Measurements from ENCODE around the gene VPS37B.

DNA sequence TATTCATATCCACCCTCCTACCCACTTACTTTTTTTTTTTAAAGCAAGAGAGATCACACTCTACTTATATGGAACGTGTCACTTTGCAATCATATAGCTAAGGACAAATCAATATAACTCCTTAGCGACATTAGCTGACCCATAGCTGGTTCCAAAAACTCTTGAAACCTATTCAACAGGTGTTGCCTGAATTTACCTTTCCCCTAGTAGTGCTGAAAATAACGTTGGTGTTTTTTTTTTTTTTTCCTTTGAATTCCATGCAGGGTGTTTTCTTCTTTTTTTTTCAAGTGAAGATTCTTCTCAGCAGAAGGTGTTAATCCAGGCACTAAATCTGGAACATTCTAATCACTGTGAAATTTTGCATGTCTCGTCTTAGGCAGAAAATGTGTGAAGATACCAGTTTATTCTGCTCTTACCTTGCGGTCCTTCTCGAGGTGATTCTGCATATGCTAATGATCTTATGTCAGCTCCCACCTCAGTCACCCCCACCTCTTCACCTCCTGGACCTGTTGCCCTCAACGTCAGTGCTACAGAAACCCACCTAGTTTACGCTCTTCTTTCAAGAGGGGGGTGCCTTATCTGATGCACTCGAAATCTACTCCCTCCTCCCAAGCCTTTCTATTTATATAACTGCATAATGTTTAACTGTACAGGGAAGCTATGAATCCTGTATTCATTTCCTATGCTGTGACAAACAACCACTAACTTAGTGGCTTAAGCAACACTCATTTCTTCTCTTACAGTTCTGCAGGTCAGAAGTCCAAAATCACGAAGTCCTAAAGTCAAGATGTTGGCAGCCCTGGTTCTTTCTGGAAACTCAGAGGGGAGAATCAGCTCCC lies 7.1 kb upstream of the VPS37B start:
- TF ChIP-seq EZH2 (IDR thresholded peaks at IDR 0.05; ENCODE audit: borderline replicate concordance, control insufficient read depth, low read depth, low read length) (no peak), SP1 (IDR thresholded peaks at IDR 0.05; ENCODE audit: low read depth, low read length) (no peak), CEBPB (IDR thresholded peaks at IDR 0.05; ENCODE audit: borderline replicate concordance in 1 of 2, low read depth in 2 of 2, low read length in 2 of 2) (no peak), YY1 (IDR thresholded peaks at IDR 0.05; ENCODE audit: low read depth, low read length) (no peak), HDAC6 (IDR thresholded peaks at IDR 0.05; ENCODE audit: unreplicated experiment) (no peak), BCL11A (IDR thresholded peaks at IDR 0.05; ENCODE audit: low read depth, low read length) (no peak), POLR2AphosphoS5 (IDR thresholded peaks at IDR 0.05; ENCODE audit: low read length) (no peak), JUNB (IDR thresholded peaks at IDR 0.05) (no peak), FOS (IDR thresholded peaks at IDR 0.05; ENCODE audit: borderline replicate concordance, extremely low read depth, insufficient read length) (no peak)
- TF ChIP-seq, protein P1, sequence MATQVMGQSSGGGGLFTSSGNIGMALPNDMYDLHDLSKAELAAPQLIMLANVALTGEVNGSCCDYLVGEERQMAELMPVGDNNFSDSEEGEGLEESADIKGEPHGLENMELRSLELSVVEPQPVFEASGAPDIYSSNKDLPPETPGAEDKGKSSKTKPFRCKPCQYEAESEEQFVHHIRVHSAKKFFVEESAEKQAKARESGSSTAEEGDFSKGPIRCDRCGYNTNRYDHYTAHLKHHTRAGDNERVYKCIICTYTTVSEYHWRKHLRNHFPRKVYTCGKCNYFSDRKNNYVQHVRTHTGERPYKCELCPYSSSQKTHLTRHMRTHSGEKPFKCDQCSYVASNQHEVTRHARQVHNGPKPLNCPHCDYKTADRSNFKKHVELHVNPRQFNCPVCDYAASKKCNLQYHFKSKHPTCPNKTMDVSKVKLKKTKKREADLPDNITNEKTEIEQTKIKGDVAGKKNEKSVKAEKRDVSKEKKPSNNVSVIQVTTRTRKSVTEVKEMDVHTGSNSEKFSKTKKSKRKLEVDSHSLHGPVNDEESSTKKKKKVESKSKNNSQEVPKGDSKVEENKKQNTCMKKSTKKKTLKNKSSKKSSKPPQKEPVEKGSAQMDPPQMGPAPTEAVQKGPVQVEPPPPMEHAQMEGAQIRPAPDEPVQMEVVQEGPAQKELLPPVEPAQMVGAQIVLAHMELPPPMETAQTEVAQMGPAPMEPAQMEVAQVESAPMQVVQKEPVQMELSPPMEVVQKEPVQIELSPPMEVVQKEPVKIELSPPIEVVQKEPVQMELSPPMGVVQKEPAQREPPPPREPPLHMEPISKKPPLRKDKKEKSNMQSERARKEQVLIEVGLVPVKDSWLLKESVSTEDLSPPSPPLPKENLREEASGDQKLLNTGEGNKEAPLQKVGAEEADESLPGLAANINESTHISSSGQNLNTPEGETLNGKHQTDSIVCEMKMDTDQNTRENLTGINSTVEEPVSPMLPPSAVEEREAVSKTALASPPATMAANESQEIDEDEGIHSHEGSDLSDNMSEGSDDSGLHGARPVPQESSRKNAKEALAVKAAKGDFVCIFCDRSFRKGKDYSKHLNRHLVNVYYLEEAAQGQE (IDR thresholded peaks at IDR 0.05; ENCODE audit: low read depth, low read length), result no peak
- TF ChIP-seq, protein P2, sequence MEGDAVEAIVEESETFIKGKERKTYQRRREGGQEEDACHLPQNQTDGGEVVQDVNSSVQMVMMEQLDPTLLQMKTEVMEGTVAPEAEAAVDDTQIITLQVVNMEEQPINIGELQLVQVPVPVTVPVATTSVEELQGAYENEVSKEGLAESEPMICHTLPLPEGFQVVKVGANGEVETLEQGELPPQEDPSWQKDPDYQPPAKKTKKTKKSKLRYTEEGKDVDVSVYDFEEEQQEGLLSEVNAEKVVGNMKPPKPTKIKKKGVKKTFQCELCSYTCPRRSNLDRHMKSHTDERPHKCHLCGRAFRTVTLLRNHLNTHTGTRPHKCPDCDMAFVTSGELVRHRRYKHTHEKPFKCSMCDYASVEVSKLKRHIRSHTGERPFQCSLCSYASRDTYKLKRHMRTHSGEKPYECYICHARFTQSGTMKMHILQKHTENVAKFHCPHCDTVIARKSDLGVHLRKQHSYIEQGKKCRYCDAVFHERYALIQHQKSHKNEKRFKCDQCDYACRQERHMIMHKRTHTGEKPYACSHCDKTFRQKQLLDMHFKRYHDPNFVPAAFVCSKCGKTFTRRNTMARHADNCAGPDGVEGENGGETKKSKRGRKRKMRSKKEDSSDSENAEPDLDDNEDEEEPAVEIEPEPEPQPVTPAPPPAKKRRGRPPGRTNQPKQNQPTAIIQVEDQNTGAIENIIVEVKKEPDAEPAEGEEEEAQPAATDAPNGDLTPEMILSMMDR (IDR thresholded peaks at IDR 0.05 in 2 of 3, conservative IDR thresholded peaks at IDR 0.05 in 1 of 3; ENCODE audit: control insufficient read depth in 2 of 3, extremely low read depth in 1 of 3, insufficient read depth in 1 of 3, low read depth in 3 of 3, low read length in 3 of 3), result no peak

All from GM12878 (cell line).